GM12865 (cell line): Measurements from ENCODE around the gene GSTM3.
"Not testable (repeated sequence)": the region's sequence is repeated elsewhere in the genome, so short reads cannot be mapped to it uniquely, and the experiment has no call there.

Experiments
- DNase-seq: peaks from one replicate; pipeline ENCODE4 v3.0.0; 2010; ENCODE audit warnings: low read depth
- H3K4me3 ChIP-seq: 2 replicates; pipeline ENCODE4 v1.5.1; 2011; ENCODE audit warnings: mild to moderate bottlenecking, low read depth, low read length, control low read depth
- CTCF ChIP-seq: IDR thresholded peaks from 2 replicates; pipeline ENCODE4 v1.5.1; 2011; ENCODE audit warnings: low read length, control low read depth, low read depth, inconsistent platforms; ENCODE audit not compliant: insufficient read depth; ENCODE audit errors: missing control alignments

The GSTM3 gene

DNA sequence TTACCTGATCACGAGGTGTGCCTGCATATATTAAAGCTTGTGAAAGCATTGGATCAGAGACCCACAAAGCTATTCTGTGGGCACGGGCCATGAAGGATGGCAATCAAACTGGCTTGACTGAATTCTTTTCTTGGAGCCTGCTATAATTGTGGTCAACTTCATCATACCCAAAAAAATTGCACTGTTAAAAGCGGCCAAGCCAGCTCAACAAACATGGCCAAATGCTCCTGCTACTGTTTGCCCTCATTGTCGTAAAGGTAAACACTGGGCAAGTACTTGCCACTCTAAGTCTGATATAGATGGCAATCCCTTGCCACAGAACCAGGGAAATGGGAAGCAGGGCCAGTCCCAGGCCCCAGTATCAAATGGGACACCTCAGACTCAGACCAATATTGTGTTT, 35.4 kb downstream of the GSTM3 start:
- no peak overlapping the region for H3K4me3 ChIP-seq
- no peak for TF ChIP-seq CTCF
- no peak for DNase-seq

- H3K4me3 ChIP-seq, result no peak overlapping the region
- no peak for TF ChIP-seq CTCF
- DNase-seq, result peak; percentile 8
Measured at GRCh38 chr1:109704173-109704572, 36.7 kb downstream of the GSTM3 start.

DNA sequence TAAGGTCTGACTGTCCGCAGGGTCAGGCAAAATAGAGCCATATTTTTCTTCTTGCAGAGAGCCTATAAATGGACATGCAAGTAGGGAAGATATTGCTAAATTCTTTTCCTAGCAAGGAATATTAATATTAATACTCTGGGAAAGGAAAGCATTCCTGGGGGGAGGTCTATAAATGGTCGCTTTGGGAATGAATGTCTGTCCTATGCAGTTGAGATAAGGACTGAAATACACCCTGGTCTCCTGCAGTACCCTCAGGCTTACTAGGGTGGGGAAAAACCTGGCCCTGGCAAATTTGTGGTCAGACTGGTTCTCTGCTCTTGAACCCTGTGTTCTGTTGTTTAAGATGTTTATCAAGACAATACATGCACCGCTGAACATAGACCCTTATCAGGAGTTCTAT, 37.9 kb downstream of the GSTM3 start:
- not testable (repeated sequence) for DNase-seq, H3K4me3 ChIP-seq

GRCh38 chr1:109697861-109698260, 43.0 kb downstream of the GSTM3 start:
- DNase-seq, H3K4me3 ChIP-seq: not testable (repeated sequence)

- no peak for TF ChIP-seq CTCF
- no peak for DNase-seq
- no peak overlapping the region for H3K4me3 ChIP-seq
Measured at GRCh38 chr1:109697066-109697465, 43.8 kb downstream of the GSTM3 start.

DNA sequence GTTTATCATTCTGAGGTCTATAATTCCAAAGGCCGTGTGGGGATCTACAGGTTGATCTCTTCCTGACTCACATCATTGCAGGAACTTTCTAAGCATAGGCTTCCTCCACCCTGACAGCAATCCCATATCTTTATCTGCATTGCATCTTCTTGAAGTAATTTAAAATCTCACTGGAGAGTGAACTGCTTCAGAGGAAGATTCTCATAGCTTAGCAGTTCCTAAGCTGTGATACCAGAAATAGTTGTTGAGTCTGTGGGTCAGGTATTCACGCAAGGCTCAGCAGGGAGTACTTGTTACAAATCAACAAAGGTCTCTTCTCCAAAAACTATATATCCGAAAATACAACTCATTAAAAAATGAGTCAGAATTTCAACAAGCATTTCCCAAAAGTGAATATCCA, 45.7 kb downstream of the GSTM3 start:
- not testable (repeated sequence) for DNase-seq, H3K4me3 ChIP-seq

GRCh38 chr1:109694400-109694799, 46.4 kb downstream of the GSTM3 start:
- not testable (repeated sequence) for H3K4me3 ChIP-seq

DNA sequence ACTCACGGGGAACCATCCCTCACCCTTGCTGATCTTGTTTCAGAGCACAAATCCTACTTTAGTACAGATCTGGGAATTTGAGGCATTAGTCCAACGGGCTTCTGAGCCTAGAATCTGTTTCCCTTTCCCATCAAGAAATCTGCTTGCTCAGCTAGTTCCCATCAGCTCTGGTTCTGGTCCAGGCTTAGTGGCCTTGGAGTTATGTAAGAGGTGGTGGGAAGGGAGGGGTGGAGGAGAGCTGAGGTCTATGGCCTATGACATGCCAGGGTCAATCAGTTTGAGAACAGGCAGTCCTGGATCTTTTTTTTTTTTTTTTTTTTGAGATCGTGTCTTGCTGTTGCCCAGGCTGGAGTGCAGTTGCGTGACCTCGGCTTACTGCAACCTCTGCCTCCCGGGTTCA, 49.1 kb downstream of the GSTM3 start:
- no peak for TF ChIP-seq CTCF
- no peak overlapping the region for H3K4me3 ChIP-seq
- DNase-seq, result no peak

More at GRCh38 chr1:109694400-109694799, 46.4 kb downstream of the GSTM3 start:
- DNase-seq, result not testable (repeated sequence)

DNA sequence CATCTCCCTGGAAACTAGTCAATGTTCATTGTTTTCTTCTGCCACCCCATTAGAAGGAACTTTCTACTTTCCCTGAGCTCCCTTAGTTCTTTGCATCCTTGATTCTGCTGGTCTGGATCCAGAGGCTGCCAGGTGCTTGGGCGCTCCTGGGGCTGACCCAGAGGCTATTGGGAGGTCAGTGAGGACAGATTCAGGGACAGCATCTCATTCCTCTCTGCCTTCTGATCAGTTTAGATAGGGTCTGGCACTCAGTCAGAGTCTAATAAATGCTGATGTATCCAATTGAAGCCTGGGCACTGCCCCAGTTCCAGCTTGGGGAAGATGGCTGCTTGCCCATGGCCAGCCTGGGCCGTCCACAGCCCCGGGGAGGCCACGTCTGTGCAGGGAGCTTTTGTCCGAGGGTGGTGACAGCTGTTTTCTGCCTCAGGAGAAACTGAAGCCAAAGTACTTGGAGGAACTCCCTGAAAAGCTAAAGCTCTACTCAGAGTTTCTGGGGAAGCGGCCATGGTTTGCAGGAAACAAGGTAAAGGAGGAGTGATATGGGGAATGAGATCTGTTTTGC, 50.9 kb downstream of the GSTM3 start:
- no peak for DNase-seq

More for the DNA sequence above, 50.9 kb downstream of the GSTM3 start:
- H3K4me3 ChIP-seq, result no peak overlapping the region
- no peak for TF ChIP-seq CTCF
